Measurements from ENCODE around the gene C22orf39.
A peak's percentile ranks its signal among the peaks of the same experiment; 100 is the strongest.

The C22orf39 gene

GRCh38 chr22:19424186-19424500, 23.4 kb downstream of the C22orf39 start:
- no peak for DNase-seq

- DNase-seq: no peak
Measured at GRCh38 chr22:19422440-19423301, 24.8 kb downstream of the C22orf39 start.

- no peak for DNase-seq
Measured at GRCh38 chr22:19420321-19420720, 27.2 kb downstream of the C22orf39 start.

- DNase-seq: peak; percentile 39
Measured at GRCh38 chr22:19419464-19420178, 27.9 kb downstream of the C22orf39 start.

- DNase-seq: no peak
Measured at GRCh38 chr22:19419086-19419463, 28.4 kb downstream of the C22orf39 start.

GRCh38 chr22:19412923-19413322, 34.6 kb downstream of the C22orf39 start:
- DNase-seq: no peak

- DNase-seq: no peak
Measured at GRCh38 chr22:19412478-19412877, 35.0 kb downstream of the C22orf39 start.

- no peak for DNase-seq
Measured at GRCh38 chr22:19411690-19412045, 35.8 kb downstream of the C22orf39 start.

GRCh38 chr22:19410941-19411689, 36.4 kb downstream of the C22orf39 start:
- DNase-seq: no peak

- no peak for DNase-seq
Measured at GRCh38 chr22:19407649-19408606, 39.6 kb downstream of the C22orf39 start.

- DNase-seq: no peak
Measured at GRCh38 chr22:19406846-19407245, 40.7 kb downstream of the C22orf39 start.

- no peak for DNase-seq
Measured at GRCh38 chr22:19406281-19406811, 41.2 kb downstream of the C22orf39 start.

GRCh38 chr22:19405652-19406051, 41.9 kb downstream of the C22orf39 start:
- no peak for DNase-seq

GRCh38 chr22:19405133-19405532, 42.4 kb downstream of the C22orf39 start:
- DNase-seq: no peak

GRCh38 chr22:19404676-19405075, 42.8 kb downstream of the C22orf39 start:
- no peak for DNase-seq

- no peak for DNase-seq
Measured at GRCh38 chr22:19402642-19403191, 44.8 kb downstream of the C22orf39 start.

- no peak for DNase-seq
Measured at GRCh38 chr22:19401483-19401882, 46.0 kb downstream of the C22orf39 start.

- no peak for DNase-seq
Measured at GRCh38 chr22:19400881-19401280, 46.6 kb downstream of the C22orf39 start.

- DNase-seq: no peak
Measured at GRCh38 chr22:19398652-19399051, 48.9 kb downstream of the C22orf39 start.

GRCh38 chr22:19398206-19398605, 49.3 kb downstream of the C22orf39 start:
- DNase-seq: no peak

GRCh38 chr22:19397734-19398104, 49.8 kb downstream of the C22orf39 start:
- no peak for DNase-seq
